C4-2B (cell line): ENCODE measurements around the gene KAT6B.

Experiments
- H3K27ac ChIP-seq: fragments of 450-650 bp; 2 replicates; pipeline ENCODE4 v1.5.1; 2017
- CTCF ChIP-seq: fragments of 450-650 bp; conservative IDR thresholded peaks from 2 replicates; pipeline ENCODE4 v1.5.1; 2017; ENCODE audit warnings: mild to moderate bottlenecking
- ZFX ChIP-seq: fragments of 450-650 bp; IDR thresholded peaks from 2 replicates; pipeline ENCODE4 v1.6.1; 2017

KAT6B gene

GRCh38 chr10:75002351-75002725 lies 175.9 kb downstream of the KAT6B start:
- no peak for TF ChIP-seq ZFX
- TF ChIP-seq CTCF: no peak
- no peak overlapping the region for H3K27ac ChIP-seq

GRCh38 chr10:75002967-75003594 lies 176.7 kb downstream of the KAT6B start:
- TF ChIP-seq CTCF (no peak), ZFX (no peak)
- no peak overlapping the region for H3K27ac ChIP-seq

- no peak overlapping the region for H3K27ac ChIP-seq
- TF ChIP-seq ZFX: no peak
- TF ChIP-seq CTCF: no peak
These were observed 177.5 kb downstream of the KAT6B start for GRCh38 chr10:75003891-75004290.

- TF ChIP-seq CTCF: no peak
- TF ChIP-seq ZFX: no peak
- no peak overlapping the region for H3K27ac ChIP-seq
These were observed 181.2 kb downstream of the KAT6B start for GRCh38 chr10:75007646-75008045.

- H3K27ac ChIP-seq: no peak overlapping the region
- no peak for TF ChIP-seq ZFX
- TF ChIP-seq CTCF: no peak
These were observed 182.6 kb downstream of the KAT6B start for GRCh38 chr10:75008952-75009351.

- no peak for TF ChIP-seq ZFX
- no peak for TF ChIP-seq CTCF
- no peak overlapping the region for H3K27ac ChIP-seq
These were observed 183.0 kb downstream of the KAT6B start for GRCh38 chr10:75009426-75009825.

GRCh38 chr10:75010373-75010772 lies 184.0 kb downstream of the KAT6B start:
- H3K27ac ChIP-seq: no peak overlapping the region
- TF ChIP-seq CTCF (no peak), ZFX (no peak)
